K562 (cell line): ENCODE results near the gene RECK. TPM values are rescaled to one million over a fixed set of nuclear protein-coding genes. Genes with fewer than 3 reads are reported as not detected.

Source experiments
- ATAC-seq: fragments of 200-7000 bp; cut with Tn5 transposase; 3 replicates; pipeline ENCODE4 v1.9.1; 2020; ENCODE audit warnings: moderate library complexity
- BruUV-seq: library from RNA; stranded (reverse); fragments of 400-500 nt; replicated peaks from 2 replicates; lab custom pipeline; 2021; lab: Mats Ljungman, UMichigan
- CTCF ChIA-PET: fragments of 300-600 bp; formaldehyde crosslinking; extraction: SDS; loops from one replicate; lab custom pipeline; 2021; ENCODE audit warnings: low intra/inter-chr PET ratio; lab: Yijun Ruan, JAX
- POLR2A ChIA-PET: fragments of 300-600, 350-650 bp; sonication (Branson Sonifier 250); formaldehyde crosslinking; extraction: SDS; loops from one replicate; lab custom pipeline; 2021; ENCODE audit warnings: antibody characterized with exemption, inconsistent platforms; lab: Yijun Ruan, JAX
- DNase-seq, 4 experiments: peaks; one replicate each; pipeline versions ENCODE4 v3.0.0 to v3.0.0-alpha.2; 2011 to 2018; ENCODE audit warnings: low spot score in 3 of 4, mixed read lengths in 3 of 4; ENCODE audit errors: extremely low read depth in 1 of 4
- FAIRE-seq: peaks from 2 replicates; lab custom pipeline; 2011; peaks lifted over from hg19 to GRCh38; lab: Jason Lieb, UNC
- H2AFZ ChIP-seq: 2 replicates; pipeline ENCODE4 v1.6.0; 2011; ENCODE audit warnings: low read depth, low read length, control low read depth, inconsistent platforms
- H3K27ac ChIP-seq: fragments of 200-600 bp; 3 replicates; pipeline ENCODE4 v1.8.0; 2011; ENCODE audit warnings: low read depth, mild to moderate bottlenecking, control low read depth, inconsistent platforms, low read length, moderate library complexity, mixed read lengths; ENCODE audit errors: extremely low read depth
- H3K27me3 ChIP-seq, 2 experiments: fragments of 300-600 bp in 1 of 2; 2 replicates in 1 of 2; 3 replicates in 1 of 2; pipeline versions ENCODE4 v1.6.0 to v1.8.0; 2011; ENCODE audit warnings: inconsistent platforms in 2 of 2, low read length in 2 of 2, mild to moderate bottlenecking in 1 of 2, mixed read lengths in 1 of 2, moderate library complexity in 1 of 2; ENCODE audit not compliant: control insufficient read depth in 2 of 2, insufficient read depth in 2 of 2
- H3K36me3 ChIP-seq: fragments of 300-600 bp; 3 replicates; pipeline ENCODE4 v1.8.0; 2011; ENCODE audit warnings: mild to moderate bottlenecking, low read length, inconsistent platforms; ENCODE audit not compliant: control insufficient read depth, insufficient read depth
- H3K4me1 ChIP-seq, 2 experiments: fragments of 200-600 bp in 1 of 2; replicated peaks in 1 of 2; 2 replicates in 1 of 2; 3 replicates in 1 of 2; pipeline versions ENCODE4 v1.5.1 to v1.8.0; 2011; ENCODE audit warnings: inconsistent platforms in 2 of 2, low read length in 2 of 2, mild to moderate bottlenecking in 1 of 2, mixed read lengths in 1 of 2, moderate library complexity in 1 of 2; ENCODE audit not compliant: control insufficient read depth in 2 of 2, insufficient read depth in 2 of 2
- H3K4me2 ChIP-seq: 2 replicates; pipeline ENCODE4 v1.6.1; 2011; ENCODE audit warnings: low read length, control low read depth, inconsistent platforms, mixed read lengths; ENCODE audit not compliant: insufficient read depth
- H3K4me3 ChIP-seq: fragments of 200-600 bp; sonication (generic), shearing (Covaris generic); 2 replicates; pipeline ENCODE4 v1.5.1; 2016; ENCODE audit warnings: control low read depth, inconsistent platforms
- H3K79me2 ChIP-seq: fragments of 200-600 bp; 3 replicates; pipeline ENCODE4 v1.8.0; 2011; ENCODE audit warnings: low read length, inconsistent platforms; ENCODE audit not compliant: control insufficient read depth, insufficient read depth
- H3K9ac ChIP-seq, 2 experiments: 2 replicates each; pipeline versions ENCODE4 v1.6.0 to v1.6.1; 2011; ENCODE audit warnings: low read depth in 2 of 2, low read length in 2 of 2, control low read depth in 1 of 2, inconsistent platforms in 1 of 2, mild to moderate bottlenecking in 1 of 2, mixed read lengths in 1 of 2; ENCODE audit not compliant: insufficient read depth in 1 of 2
- H3K9me1 ChIP-seq: one replicate; pipeline ENCODE4 v1.6.0; 2011; ENCODE audit warnings: inconsistent platforms, mild to moderate bottlenecking, low read length, moderate library complexity; ENCODE audit not compliant: control insufficient read depth, insufficient read depth
- H3K9me3 ChIP-seq: replicated peaks from 2 replicates; pipeline ENCODE4 v1.5.1; 2011; ENCODE audit warnings: low read depth, low read length, inconsistent platforms; ENCODE audit not compliant: control insufficient read depth, insufficient read depth
- H4K20me1 ChIP-seq: replicated peaks from 2 replicates; pipeline ENCODE4 v1.6.1; 2011; ENCODE audit warnings: low read length, inconsistent platforms, mixed read lengths; ENCODE audit not compliant: control insufficient read depth, insufficient read depth
- RAD21 ChIP-seq, 2 experiments: fragments of 250-450 bp in 1 of 2; fragments of 450-650 bp in 1 of 2; sonication (Bioruptor Pico) in 1 of 2; formaldehyde crosslinking in 1 of 2; IDR thresholded peaks in 1 of 2; conservative IDR thresholded peaks in 1 of 2; 2 replicates each; pipeline versions ENCODE4 v1.4.0 to v1.8.0; 2020 to 2022; ENCODE audit warnings: mild to moderate bottlenecking in 2 of 2, moderate library complexity in 1 of 2
- TAL1 ChIP-seq: fragments of 450-650 bp; IDR thresholded peaks from 2 replicates; pipeline ENCODE4 v1.6.1; 2016; ENCODE audit warnings: mild to moderate bottlenecking
- WGBS: fragments of 100-300 bp; shearing (Covaris generic); methylation state at CpG from one replicate; pipeline ENCODE4 v1.1.6; 2016; ENCODE audit warnings: low coverage, mixed read lengths; ENCODE audit not compliant: insufficient coverage; ENCODE audit errors: missing lambda C conversion rate; 5-methylcytosine and 5-hydroxymethylcytosine counted together
- in situ Hi-C: fragments of 300-500 bp; cut with MboI; formaldehyde crosslinking; loops from 4 replicates; pipeline ENCODE4 v1.15.0; 2018; ENCODE audit warnings: inconsistent platforms, mixed read lengths
- intact Hi-C: fragments of 100-400 bp; cut with micrococcal nuclease; formaldehyde crosslinking; loops from 2 replicates; pipeline ENCODE4 v1.14.2; 2022
- polyA plus RNA-seq, 8 experiments: library from polyadenylated mRNA; depleted of rRNA in 4 of 8; stranded (reverse) in 5 of 8; unstranded in 3 of 8; fragments of >200 nt; fragmentation: Nextera tagmentation in 2 of 8; fragmentation: Illumina TruSeq in 1 of 8; extraction: Ambion mirVana in 2 of 8; extraction: Trizol in 1 of 8; gene quantifications; 2 replicates each; pipeline versions ENCODE4 v1.2.1 to v1.2.3, GENCODE V29; 2011 to 2014; ENCODE audit warnings: inconsistent platforms in 1 of 8, missing spikeins in 1 of 8
- total RNA-seq, 7 experiments: library from RNA; depleted of rRNA in 6 of 7; stranded (reverse); fragments of >200 nt in 6 of 7; fragmentation: Illumina TruSeq in 2 of 7; extraction: Trizol in 2 of 7; gene quantifications; 2 replicates each; pipeline versions ENCODE4 v1.2.1 to v1.2.3, GENCODE V29; 2011 to 2021; ENCODE audit warnings: low replicate concordance in 1 of 7
- TF ChIP-seq, protein P1 (sequence below), 3 experiments: IDR thresholded peaks in 2 of 3; conservative IDR thresholded peaks in 1 of 3; 2 replicates each; pipeline ENCODE4 v1.5.1; 2011 to 2012; ENCODE audit warnings: low read length in 3 of 3, mild to moderate bottlenecking in 3 of 3, control low read depth in 2 of 3, improper control_type of control experiment in 1 of 3, inconsistent platforms in 1 of 3, low read depth in 1 of 3, mixed read lengths in 1 of 3, moderate library complexity in 1 of 3; ENCODE audit not compliant: insufficient read depth in 2 of 3

Gene RECK
- total and polyA plus RNA-seq, 9 of the 15 experiments (the other 6 are each of a cell fraction or from before 2014, with no cell fraction given), result 0.04 to 0.36 (median 0.16) TPM

DNA sequence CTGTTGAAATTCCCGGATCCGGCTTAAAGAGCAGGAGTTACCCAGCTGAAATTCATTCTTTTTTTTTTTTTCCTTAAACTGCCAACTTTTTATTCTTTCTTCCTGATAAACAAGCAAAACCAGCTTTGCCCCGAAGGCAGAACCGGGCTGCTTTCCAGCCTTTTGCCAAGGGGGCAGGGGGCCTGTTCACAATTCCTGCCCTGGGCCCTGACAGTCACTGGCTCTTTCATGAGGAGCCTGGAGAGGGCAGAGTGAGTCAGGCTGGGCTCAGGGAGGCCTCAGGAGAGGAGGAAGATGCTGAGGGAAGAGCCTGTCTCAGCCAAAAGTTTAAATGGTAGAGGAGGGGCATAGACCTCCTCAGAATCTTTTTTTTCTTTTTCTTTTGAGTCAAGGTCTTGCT lies 104.6 kb downstream of the RECK start:
- Histone ChIP-seq H2AFZ (no peak overlapping the region), H3K4me1 (peaks cover 35 to 53% of the 10 kb centered on the region in 2 experiments; a peak in 4 of 5 replicates), H3K9me1 (no peaks in the 10 kb centered on the region), H3K4me3 (no peak overlapping the region), H3K27me3 (no peaks in the 10 kb centered on the region), H3K9ac (no peak overlapping the region), H4K20me1 (no peaks in the 10 kb centered on the region; the same call in 1 of the 2 replicates), H3K79me2 (peaks cover 6% of the 10 kb centered on the region; the same call in 1 of the 3 replicates), H3K9me3 (no peaks in the 10 kb centered on the region), H3K27ac (no peak overlapping the region), H3K4me2 (no peak overlapping the region), H3K36me3 (no peaks in the 10 kb centered on the region)
- POLR2A ChIA-PET, result interaction anchor here (1.0 kb wide), 1 partner anchor 8 kb away, joined by 3 read pairs; no protein-coding TSS in a partner anchor
- DNase-seq (peak in 1 of 4 experiments; percentile 30), ATAC-seq (no peak), FAIRE-seq (peak; percentile 57)
- BruUV-seq, result no TSS peak
- intact Hi-C loops, result no loop called here
- in situ Hi-C loops, result no loop called here
- CTCF ChIA-PET, result no interaction called here
- WGBS, result 76% methylated on average over 2 of the region's 4 CpGs
- TF ChIP-seq RAD21 (CRISPR knock-in tag; conservative IDR thresholded peaks at IDR 0.05 in 1 of 2, IDR thresholded peaks at IDR 0.05 in 1 of 2), result peak in 1 of 2 experiments; percentile 25; a peak in 1 of 4 replicates
- TF ChIP-seq TAL1, result no peak
- TF ChIP-seq, protein P1, sequence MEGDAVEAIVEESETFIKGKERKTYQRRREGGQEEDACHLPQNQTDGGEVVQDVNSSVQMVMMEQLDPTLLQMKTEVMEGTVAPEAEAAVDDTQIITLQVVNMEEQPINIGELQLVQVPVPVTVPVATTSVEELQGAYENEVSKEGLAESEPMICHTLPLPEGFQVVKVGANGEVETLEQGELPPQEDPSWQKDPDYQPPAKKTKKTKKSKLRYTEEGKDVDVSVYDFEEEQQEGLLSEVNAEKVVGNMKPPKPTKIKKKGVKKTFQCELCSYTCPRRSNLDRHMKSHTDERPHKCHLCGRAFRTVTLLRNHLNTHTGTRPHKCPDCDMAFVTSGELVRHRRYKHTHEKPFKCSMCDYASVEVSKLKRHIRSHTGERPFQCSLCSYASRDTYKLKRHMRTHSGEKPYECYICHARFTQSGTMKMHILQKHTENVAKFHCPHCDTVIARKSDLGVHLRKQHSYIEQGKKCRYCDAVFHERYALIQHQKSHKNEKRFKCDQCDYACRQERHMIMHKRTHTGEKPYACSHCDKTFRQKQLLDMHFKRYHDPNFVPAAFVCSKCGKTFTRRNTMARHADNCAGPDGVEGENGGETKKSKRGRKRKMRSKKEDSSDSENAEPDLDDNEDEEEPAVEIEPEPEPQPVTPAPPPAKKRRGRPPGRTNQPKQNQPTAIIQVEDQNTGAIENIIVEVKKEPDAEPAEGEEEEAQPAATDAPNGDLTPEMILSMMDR (IDR thresholded peaks at IDR 0.05 in 2 of 3, conservative IDR thresholded peaks at IDR 0.05 in 1 of 3; ENCODE audit: insufficient read depth in 2 of 3, low read depth in 1 of 3, low read length in 3 of 3), result peak; percentile 17 to 31 (median 26); a peak in 2 of 6 replicates
